Fibroblast of pulmonary artery (primary cell): ENCODE data around the gene SHCBP1L.
"Not testable (repeated sequence)": the region's sequence is repeated elsewhere in the genome, so short reads cannot be mapped to it uniquely, and the experiment has no call there.

Experiments
- DNase-seq: peaks from one replicate; pipeline ENCODE4 v3.0.0-alpha.2; 2010; ENCODE audit warnings: low read depth
- H3K4me3 ChIP-seq: replicated peaks from 2 replicates; pipeline ENCODE4 v1.5.1; 2011; ENCODE audit warnings: low read depth, mild to moderate bottlenecking, control low read depth, low read length, moderate library complexity
- CTCF ChIP-seq: IDR thresholded peaks from 2 replicates; pipeline ENCODE4 v1.5.1; 2011; ENCODE audit warnings: mild to moderate bottlenecking, control low read depth, low read length, inconsistent platforms; ENCODE audit errors: missing control alignments

SHCBP1L gene

GRCh38 chr1:182927693-182928433 lies 25.1 kb downstream of the SHCBP1L start:
- DNase-seq = no peak
- TF ChIP-seq CTCF = no peak
- no peak overlapping the region for H3K4me3 ChIP-seq

GRCh38 chr1:182925661-182926060 lies 27.3 kb downstream of the SHCBP1L start:
- H3K4me3 ChIP-seq = no peak overlapping the region
- TF ChIP-seq CTCF = no peak
- DNase-seq = no peak

- DNase-seq = no peak
- no peak overlapping the region for H3K4me3 ChIP-seq
- TF ChIP-seq CTCF = no peak
Observed at GRCh38 chr1:182917378-182917777, 35.6 kb downstream of the SHCBP1L start.

- no peak for TF ChIP-seq CTCF
- H3K4me3 ChIP-seq = no peak overlapping the region
- no peak for DNase-seq
Observed at GRCh38 chr1:182913401-182913800, 39.6 kb downstream of the SHCBP1L start.

GRCh38 chr1:182910143-182910542 lies 42.8 kb downstream of the SHCBP1L start:
- no peak for TF ChIP-seq CTCF
- DNase-seq = no peak
- H3K4me3 ChIP-seq = no peak overlapping the region

- no peak for TF ChIP-seq CTCF
- no peak overlapping the region for H3K4me3 ChIP-seq
- DNase-seq = no peak
Observed at GRCh38 chr1:182909578-182909977, 43.4 kb downstream of the SHCBP1L start.

GRCh38 chr1:182905321-182905720 lies 47.6 kb downstream of the SHCBP1L start:
- TF ChIP-seq CTCF = no peak
- no peak for DNase-seq
- no peak overlapping the region for H3K4me3 ChIP-seq

GRCh38 chr1:182901946-182902345 lies 51.0 kb downstream of the SHCBP1L start:
- DNase-seq, H3K4me3 ChIP-seq: not testable (repeated sequence)
